HepG2 (cell line): ENCODE data around the gene TPRN. TPM values are rescaled to one million over a fixed set of nuclear protein-coding genes. Genes with fewer than 3 reads are reported as not detected.

Experiments
- ATAC-seq: fragments of 200-7000 bp; cut with Tn5 transposase; 3 replicates; pipeline ENCODE4 v1.9.1; 2020; ENCODE audit warnings: mild to moderate bottlenecking, moderate library complexity
- BruUV-seq: library from RNA; stranded (reverse); fragments of 400-500 nt; replicated peaks from 2 replicates; lab custom pipeline; 2021; lab: Mats Ljungman, UMichigan
- CTCF ChIA-PET: fragments of 300-600 bp; formaldehyde crosslinking; extraction: SDS; loops from one replicate; lab custom pipeline; 2021; ENCODE audit warnings: low total read pairs, inconsistent platforms, low intra/inter-chr PET ratio; lab: Yijun Ruan, JAX
- POLR2A ChIA-PET: fragments of 350-600 bp; sonication (Branson Sonifier 250); formaldehyde crosslinking; loops from one replicate; lab custom pipeline; 2020; ENCODE audit warnings: antibody characterized with exemption, inconsistent platforms; lab: Yijun Ruan, JAX
- DNase-seq: peaks from one replicate; pipeline ENCODE4 v3.0.0-alpha.2; 2015; ENCODE audit warnings: low spot score
- FAIRE-seq: peaks from 3 replicates; lab custom pipeline; 2011; peaks lifted over from hg19 to GRCh38; lab: Jason Lieb, UNC
- H2AFZ ChIP-seq: one replicate; pipeline ENCODE4 v1.6.1; 2011; ENCODE audit warnings: low read length, inconsistent platforms
- H3K27ac ChIP-seq: fragments of 300-600 bp; 3 replicates; pipeline ENCODE4 v1.8.0; 2011; ENCODE audit warnings: mixed run types, mild to moderate bottlenecking, mixed read lengths, low read length, inconsistent platforms; ENCODE audit not compliant: insufficient read depth; ENCODE audit errors: extremely low read length
- H3K27me3 ChIP-seq, 2 experiments: fragments of 200-600 bp in 1 of 2; 2 replicates in 1 of 2; 3 replicates in 1 of 2; pipeline versions ENCODE4 v1.6.0 to v1.8.0; 2011; ENCODE audit warnings: low read length in 2 of 2, mild to moderate bottlenecking in 2 of 2, moderate library complexity in 2 of 2, inconsistent platforms in 1 of 2; ENCODE audit not compliant: insufficient read depth in 2 of 2, control insufficient read depth in 1 of 2
- H3K36me3 ChIP-seq, 2 experiments: fragments of 200-600 bp in 1 of 2; replicated peaks in 1 of 2; 2 replicates in 1 of 2; 3 replicates in 1 of 2; pipeline versions ENCODE4 v1.5.1 to v1.8.0; 2011; ENCODE audit warnings: low read length in 2 of 2, inconsistent platforms in 1 of 2; ENCODE audit not compliant: insufficient read depth in 2 of 2, control insufficient read depth in 1 of 2
- H3K4me1 ChIP-seq: 2 replicates; pipeline ENCODE4 v1.5.1; 2012; ENCODE audit warnings: low read length, inconsistent platforms; ENCODE audit not compliant: insufficient read depth
- H3K4me2 ChIP-seq: 2 replicates; pipeline ENCODE4 v1.6.0; 2011; ENCODE audit warnings: low read depth, low read length, inconsistent platforms
- H3K4me3 ChIP-seq, 3 experiments: fragments of 200-600 bp in 1 of 3; sonication (generic), shearing (Covaris generic) in 1 of 3; replicated peaks in 1 of 3; 2 replicates each; pipeline ENCODE4 v1.5.1; 2011 to 2016; ENCODE audit warnings: low read length in 3 of 3, inconsistent platforms in 2 of 3, low read depth in 2 of 3, mild to moderate bottlenecking in 2 of 3, control low read depth in 1 of 3, mixed read lengths in 1 of 3; ENCODE audit not compliant: insufficient read depth in 1 of 3
- H3K79me2 ChIP-seq: one replicate; pipeline ENCODE4 v1.6.1; 2011; ENCODE audit warnings: low read length, inconsistent platforms; ENCODE audit not compliant: insufficient read depth
- H3K9ac ChIP-seq: 2 replicates; pipeline ENCODE4 v1.6.0; 2011; ENCODE audit warnings: mild to moderate bottlenecking, low read depth, low read length, inconsistent platforms; ENCODE audit not compliant: insufficient read depth
- H3K9me3 ChIP-seq: 2 replicates; pipeline ENCODE4 v1.5.1; 2012; ENCODE audit warnings: mild to moderate bottlenecking, low read length
- H4K20me1 ChIP-seq: 2 replicates; pipeline ENCODE4 v1.6.0; 2011; ENCODE audit warnings: inconsistent platforms, mild to moderate bottlenecking, low read length, moderate library complexity; ENCODE audit not compliant: insufficient read depth
- BRD4 ChIP-seq: sonication (generic); formaldehyde crosslinking; IDR thresholded peaks from 2 replicates; pipeline ENCODE4 v1.4.0; 2020; ENCODE audit warnings: missing genetic modification reagents
- HIVEP1 ChIP-seq: sonication (generic); formaldehyde crosslinking; IDR thresholded peaks from 2 replicates; pipeline ENCODE4 v1.4.0; 2020; ENCODE audit warnings: mild to moderate bottlenecking, missing genetic modification reagents
- LBX2 ChIP-seq: sonication (generic); formaldehyde crosslinking; IDR thresholded peaks from 2 replicates; pipeline ENCODE4 v1.5.0; 2020; ENCODE audit warnings: missing genetic modification reagents, mild to moderate bottlenecking, borderline replicate concordance
- MLX ChIP-seq: IDR thresholded peaks from 2 replicates; pipeline ENCODE4 v1.6.1; 2016
- NFATC3 ChIP-seq: sonication (generic); formaldehyde crosslinking; IDR thresholded peaks from 2 replicates; pipeline ENCODE4 v1.5.1; 2020; ENCODE audit warnings: mild to moderate bottlenecking, missing genetic modification reagents
- NRL ChIP-seq: sonication (generic); formaldehyde crosslinking; IDR thresholded peaks from 2 replicates; pipeline ENCODE4 v1.5.0; 2020; ENCODE audit warnings: missing genetic modification reagents, mild to moderate bottlenecking, moderate library complexity, borderline replicate concordance
- ZNF431 ChIP-seq: sonication (generic); formaldehyde crosslinking; IDR thresholded peaks from 2 replicates; pipeline ENCODE4 v1.9.0; 2022; ENCODE audit warnings: missing genetic modification reagents, low read depth, mild to moderate bottlenecking, borderline replicate concordance
- WGBS: methylation state at CpG from one replicate; pipeline ENCODE4 v1.1.6; 2017; ENCODE audit warnings: low lambda C conversion rate; 5-methylcytosine and 5-hydroxymethylcytosine counted together
- in situ Hi-C: cut with HindIII; loops from 2 replicates; pipeline ENCODE4 v1.10.0; 2017; ENCODE audit warnings: low pct_unique_long_range_greater_than_20kb; ENCODE audit not compliant: extremely low pct_ligation_motif_present
- intact Hi-C: fragments of 100-400 bp; cut with micrococcal nuclease; formaldehyde crosslinking; loops from one replicate; pipeline ENCODE4 v1.10.0; 2022; ENCODE audit not compliant: unreplicated experiment
- polyA plus RNA-seq, 8 experiments: library from polyadenylated mRNA; depleted of rRNA in 3 of 8; stranded (reverse) in 7 of 8; unstranded in 1 of 8; fragments of >200 nt; fragmentation: Illumina TruSeq in 4 of 8; extraction: Trizol in 4 of 8; gene quantifications; 2 replicates each; pipeline versions ENCODE4 v1.2.1 to v1.2.3, GENCODE V29; 2011 to 2016; ENCODE audit warnings: low read depth in 4 of 8, missing spikeins in 1 of 8, mixed read lengths in 1 of 8; ENCODE audit not compliant: insufficient read depth in 1 of 8
- total RNA-seq, 5 experiments: library from RNA; depleted of rRNA; stranded (reverse); fragments of >200 nt; fragmentation: Illumina TruSeq; extraction: Trizol; gene quantifications; 2 replicates each; pipeline ENCODE4 v1.2.3, GENCODE V29; 2016; ENCODE audit warnings: low read depth in 1 of 5
- TF ChIP-seq, protein P1 (sequence below), 2 experiments: sonication (generic) in 1 of 2; formaldehyde crosslinking in 1 of 2; IDR thresholded peaks; 2 replicates each; pipeline versions ENCODE4 v1.4.0 to v1.6.1; 2016 to 2020; ENCODE audit warnings: borderline replicate concordance in 1 of 2, low read depth in 1 of 2, mild to moderate bottlenecking in 1 of 2, missing genetic modification reagents in 1 of 2

TPRN gene
- total and polyA plus RNA-seq, 2 of the 13 experiments (the other 11 are each of a cell fraction or from before 2014, with no cell fraction given): 10.1 to 19.2 TPM

DNA sequence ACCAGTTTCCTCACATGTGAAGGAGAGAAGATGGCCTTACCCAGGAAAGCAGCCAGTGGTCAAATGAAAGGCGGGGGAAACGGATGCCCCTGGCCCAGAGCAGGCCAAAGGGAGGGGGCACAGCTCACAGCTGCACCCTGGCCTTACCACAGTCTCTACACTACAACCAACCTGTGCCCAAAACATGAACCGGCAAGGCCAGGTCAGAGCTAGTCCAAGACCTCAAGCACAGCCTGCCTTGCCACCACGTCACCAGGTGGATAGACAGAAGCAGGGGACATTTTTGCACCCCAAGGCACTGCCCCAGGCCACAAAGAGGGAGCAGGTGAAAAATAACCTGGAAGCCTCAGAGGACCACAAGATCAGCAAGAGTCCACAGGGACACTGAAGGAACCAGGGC is 57.1 kb downstream of the TPRN start:
- BruUV-seq: no TSS peak
- no peak overlapping the region for H3K4me3 ChIP-seq
- FAIRE-seq: no peak
- intact Hi-C loops (no loop called here), in situ Hi-C loops (no loop called here)
- no peak overlapping the region for H2AFZ ChIP-seq
- no peak for ATAC-seq
- no peaks in the 10 kb centered on the region for H3K36me3 ChIP-seq
- H4K20me1 ChIP-seq: no peaks in the 10 kb centered on the region
- POLR2A ChIA-PET: no interaction called here
- no peaks in the 10 kb centered on the region for H3K4me1 ChIP-seq
- TF ChIP-seq MLX (CRISPR knock-in tag) (no peak), HIVEP1 (CRISPR knock-in tag) (no peak), BRD4 (no peak), NFATC3 (CRISPR knock-in tag) (no peak), LBX2 (CRISPR knock-in tag) (no peak), NRL (no peak), ZNF431 (CRISPR knock-in tag) (no peak)
- TF ChIP-seq, protein P1, sequence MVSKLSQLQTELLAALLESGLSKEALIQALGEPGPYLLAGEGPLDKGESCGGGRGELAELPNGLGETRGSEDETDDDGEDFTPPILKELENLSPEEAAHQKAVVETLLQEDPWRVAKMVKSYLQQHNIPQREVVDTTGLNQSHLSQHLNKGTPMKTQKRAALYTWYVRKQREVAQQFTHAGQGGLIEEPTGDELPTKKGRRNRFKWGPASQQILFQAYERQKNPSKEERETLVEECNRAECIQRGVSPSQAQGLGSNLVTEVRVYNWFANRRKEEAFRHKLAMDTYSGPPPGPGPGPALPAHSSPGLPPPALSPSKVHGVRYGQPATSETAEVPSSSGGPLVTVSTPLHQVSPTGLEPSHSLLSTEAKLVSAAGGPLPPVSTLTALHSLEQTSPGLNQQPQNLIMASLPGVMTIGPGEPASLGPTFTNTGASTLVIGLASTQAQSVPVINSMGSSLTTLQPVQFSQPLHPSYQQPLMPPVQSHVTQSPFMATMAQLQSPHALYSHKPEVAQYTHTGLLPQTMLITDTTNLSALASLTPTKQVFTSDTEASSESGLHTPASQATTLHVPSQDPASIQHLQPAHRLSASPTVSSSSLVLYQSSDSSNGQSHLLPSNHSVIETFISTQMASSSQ (IDR thresholded peaks at IDR 0.05; ENCODE audit: low read depth): no peak
- TF ChIP-seq, protein P1 (CRISPR knock-in tag; IDR thresholded peaks at IDR 0.05; ENCODE audit: borderline replicate concordance): no peak
- 0% methylated on average over 4 of the region's 4 CpGs for WGBS
- no peak overlapping the region for H3K27ac ChIP-seq
- DNase-seq: no peak
- no peak overlapping the region for H3K9ac ChIP-seq
- no peak overlapping the region for H3K4me2 ChIP-seq
- peaks cover 26 to 79% of the 10 kb centered on the region in 2 experiments for H3K27me3 ChIP-seq
- no peaks in the 10 kb centered on the region for H3K79me2 ChIP-seq
- CTCF ChIA-PET: no interaction called here
- H3K9me3 ChIP-seq: no peaks in the 10 kb centered on the region
